Measurements from ENCODE around the gene THADA. TPM values are rescaled to one million over a fixed set of nuclear protein-coding genes. Genes with fewer than 3 reads are reported as not detected.

The THADA gene
- total RNA-seq, 4 donors from 2014 or later = 32.5 to 41.6 (median 39.0) TPM

DNA sequence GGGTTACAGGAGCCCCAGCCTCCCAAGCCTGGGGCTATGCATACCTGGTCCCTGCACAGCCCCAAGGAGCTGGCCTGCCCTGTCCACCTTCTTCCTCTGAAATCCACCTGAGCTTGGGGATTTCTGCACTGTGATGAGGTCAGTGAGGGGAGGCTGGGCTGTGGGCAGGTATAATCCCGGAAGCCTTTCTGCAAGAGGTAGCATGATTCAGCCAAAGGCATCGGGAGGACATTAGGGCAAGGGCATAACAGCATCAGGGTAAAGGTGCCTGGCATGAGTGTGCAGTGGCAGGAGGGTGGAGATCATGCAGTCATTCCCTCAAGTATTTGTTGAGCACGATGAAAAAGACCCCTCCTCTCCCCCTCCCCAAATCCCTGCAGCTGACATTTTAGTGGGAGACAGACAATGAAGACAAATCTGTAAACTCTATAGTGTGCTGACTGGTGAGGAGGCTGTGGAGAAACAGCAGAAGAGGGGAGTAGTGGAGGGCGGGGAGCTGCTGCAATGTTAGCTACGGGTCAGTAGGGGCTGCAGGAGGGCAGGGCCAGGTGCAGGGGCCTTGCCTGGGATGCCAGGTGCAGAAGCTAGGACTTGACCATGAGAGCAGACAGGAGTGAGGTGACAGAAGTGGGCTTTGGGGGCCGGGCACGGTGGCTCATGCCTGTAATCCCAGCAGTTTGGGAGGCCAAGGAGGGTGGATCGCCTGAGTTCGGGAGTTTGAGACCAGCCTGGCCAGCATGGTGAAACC lies 388.1 kb downstream of the THADA start:
- no peak for DNase-seq (ENCODE audit: low spot score)
- no peak for ATAC-seq (ENCODE audit: low FRiP score)
- no peak for TF ChIP-seq CTCF (IDR thresholded peaks at IDR 0.05)

- DNase-seq (ENCODE audit: low spot score) (no peak), ATAC-seq (ENCODE audit: low FRiP score) (no peak)
- no peak for TF ChIP-seq CTCF (IDR thresholded peaks at IDR 0.05)
Measured at GRCh38 chr2:43206602-43207001, 389.2 kb downstream of the THADA start.

GRCh38 chr2:43203373-43203772 lies 392.5 kb downstream of the THADA start:
- DNase-seq (ENCODE audit: low spot score) = no peak
- ATAC-seq (ENCODE audit: low FRiP score) = no peak
- no peak for TF ChIP-seq CTCF (IDR thresholded peaks at IDR 0.05)

DNA sequence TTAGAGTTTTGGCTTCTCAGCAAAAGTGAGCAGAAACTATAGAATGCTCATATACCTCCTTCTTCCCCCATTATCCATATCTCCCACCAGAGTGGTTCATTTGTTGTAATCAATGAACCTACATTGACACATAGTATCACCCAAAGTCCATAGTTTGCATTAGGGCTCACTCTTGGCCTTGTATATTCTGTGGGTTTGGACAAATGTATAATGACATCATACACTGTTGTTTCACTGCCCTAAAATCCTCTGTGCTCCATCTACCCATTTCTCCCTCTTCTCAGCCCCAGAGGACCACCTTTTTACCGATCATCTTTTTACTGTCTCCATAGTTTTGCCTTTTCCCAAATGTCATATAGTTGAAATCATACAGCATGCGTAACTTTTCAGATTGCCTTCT lies 393.5 kb downstream of the THADA start:
- ATAC-seq (ENCODE audit: low FRiP score) (no peak), DNase-seq (ENCODE audit: low spot score) (no peak)
- no peak for TF ChIP-seq CTCF (IDR thresholded peaks at IDR 0.05)

DNA sequence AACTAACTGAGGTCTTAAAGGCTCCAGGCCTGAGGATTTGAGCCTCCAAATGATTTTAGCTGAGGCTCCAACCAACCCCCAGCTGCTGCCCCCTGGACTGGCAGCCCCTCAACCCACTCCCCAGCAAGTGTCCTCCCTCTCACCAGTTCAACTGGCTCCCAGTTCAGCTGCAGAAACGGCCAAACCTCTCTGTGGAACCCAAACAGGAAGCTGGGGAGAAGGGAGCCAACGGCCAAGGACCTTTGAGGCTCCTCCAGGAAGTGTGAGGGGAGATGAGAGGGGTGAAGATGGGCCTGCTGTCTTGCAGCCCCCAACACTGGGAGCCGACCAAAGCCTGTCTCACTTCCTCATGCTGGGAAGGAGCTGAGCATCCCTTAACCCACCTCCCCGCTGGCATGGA lies 394.3 kb downstream of the THADA start:
- ATAC-seq (ENCODE audit: low FRiP score) (no peak), DNase-seq (ENCODE audit: low spot score) (no peak)
- TF ChIP-seq CTCF (IDR thresholded peaks at IDR 0.05) = no peak

- DNase-seq (ENCODE audit: low spot score) = no peak
- TF ChIP-seq CTCF (IDR thresholded peaks at IDR 0.05) = no peak
- no peak for ATAC-seq (ENCODE audit: low FRiP score)
Measured at GRCh38 chr2:43201016-43201415, 394.8 kb downstream of the THADA start.

Data from omental fat pad (tissue), 4 donors.